Activated CD4-positive, alpha-beta T cell treated with anti-CD3 and anti-CD28 coated beads, Interleukin-2, amount 10 ng/mL, durations not matched to agents 24 days and 14 days (primary cell): ENCODE measurements around the gene SLC4A11. TPM values are rescaled to one million over a fixed set of nuclear protein-coding genes. Genes with fewer than 3 reads are reported as not detected.
A peak's percentile ranks its signal among the peaks of the same experiment; 100 is the strongest.
"Not testable (repeated sequence)": the region's sequence is repeated elsewhere in the genome, so short reads cannot be mapped to it uniquely, and the experiment has no call there.

Experiments used
- DNase-seq: peaks from one replicate; pipeline ENCODE4 v3.0.0; 2022
- H3K27ac Mint-ChIP-seq: one replicate; pipeline ENCODE4 v1.8.0; 2022; ENCODE audit warnings: mild to moderate bottlenecking, mixed read lengths
- H3K27me3 Mint-ChIP-seq: one replicate; pipeline ENCODE4 v1.8.0; 2022; ENCODE audit warnings: mixed read lengths
- H3K36me3 Mint-ChIP-seq: one replicate; pipeline ENCODE4 v1.8.0; 2022; ENCODE audit warnings: low read depth, mild to moderate bottlenecking, mixed read lengths
- H3K4me1 Mint-ChIP-seq: one replicate; pipeline ENCODE4 v1.8.0; 2021; ENCODE audit warnings: mixed read lengths
- H3K4me3 Mint-ChIP-seq: one replicate; pipeline ENCODE4 v1.8.0; 2022; ENCODE audit warnings: mild to moderate bottlenecking, moderate library complexity, mixed read lengths
- H3K9me3 Mint-ChIP-seq: one replicate; pipeline ENCODE4 v1.8.0; 2021; ENCODE audit warnings: mixed read lengths
- intact Hi-C: fragments of 100-400 bp; cut with micrococcal nuclease; formaldehyde crosslinking; loops from one replicate; pipeline ENCODE4 v1.15.1; 2023
- total RNA-seq: library from RNA; stranded (reverse); gene quantifications from 2 replicates; pipeline ENCODE4 v1.2.3, GENCODE V29; 2022

The SLC4A11 gene
- total RNA-seq, 1 donor from 2014 or later, result 2.4 TPM

DNA sequence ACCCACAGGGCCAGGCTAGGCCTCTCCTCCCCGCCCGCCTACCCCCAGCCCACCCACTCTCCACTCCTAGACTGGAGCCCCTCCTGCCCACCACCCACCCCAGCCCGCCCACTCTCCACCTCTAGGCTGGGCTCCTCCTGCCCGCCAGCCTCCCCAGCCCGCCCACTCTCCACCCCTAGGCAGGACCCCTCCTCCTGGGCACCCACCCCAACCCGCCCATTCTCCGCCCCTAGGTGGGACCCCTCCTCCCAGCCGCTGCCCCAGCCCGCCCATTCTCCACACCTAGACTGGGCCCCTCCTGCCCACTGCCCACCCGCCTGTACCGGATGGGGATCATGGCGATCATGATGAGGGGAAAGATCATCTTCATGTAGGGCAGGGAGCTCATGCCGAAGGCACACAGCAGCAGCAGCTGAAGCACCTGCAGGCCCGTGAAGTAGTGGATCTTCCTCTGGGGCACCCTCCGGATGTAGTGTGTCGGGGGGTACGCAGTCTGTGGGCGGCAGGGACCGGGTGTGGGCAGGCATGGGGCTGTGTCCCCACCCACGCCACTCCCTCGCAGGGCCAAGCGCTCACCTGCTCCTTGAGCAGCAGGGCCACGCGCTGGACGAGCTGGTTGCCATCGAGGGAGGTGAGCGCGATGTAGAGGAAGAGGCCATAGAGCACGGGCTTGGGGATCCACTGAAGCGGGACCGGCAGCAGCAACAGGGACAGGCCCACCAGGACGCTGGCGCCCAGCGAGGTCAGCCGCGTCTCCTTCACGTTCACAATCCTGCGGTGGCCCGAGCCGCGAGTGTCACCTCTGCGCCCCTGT is 10.8 kb downstream of the SLC4A11 start:
- peaks cover 6% of the 10 kb centered on the region for H3K36me3 Mint-ChIP-seq

GRCh38 chr20:3227506-3227905 is 11.5 kb downstream of the SLC4A11 start:
- DNase-seq, result no peak
- peaks cover 6% of the 10 kb centered on the region for H3K36me3 Mint-ChIP-seq
- peaks cover 7% of the 10 kb centered on the region for H3K4me1 Mint-ChIP-seq
- H3K9me3 Mint-ChIP-seq, result no peaks in the 10 kb centered on the region
- H3K27me3 Mint-ChIP-seq, result no peaks in the 10 kb centered on the region
- intact Hi-C loops, result no loop called here
- H3K4me3 Mint-ChIP-seq, result no peak overlapping the region
- H3K27ac Mint-ChIP-seq, result no peak overlapping the region

More for the DNA sequence above, 10.8 kb downstream of the SLC4A11 start:
- H3K27me3 Mint-ChIP-seq, result no peaks in the 10 kb centered on the region
- no peak for DNase-seq
- H3K4me1 Mint-ChIP-seq, result peaks cover 2% of the 10 kb centered on the region
- H3K27ac Mint-ChIP-seq, result no peak overlapping the region
- no peak overlapping the region for H3K4me3 Mint-ChIP-seq
- H3K9me3 Mint-ChIP-seq, result no peaks in the 10 kb centered on the region
- intact Hi-C loops, result no loop called here

DNA sequence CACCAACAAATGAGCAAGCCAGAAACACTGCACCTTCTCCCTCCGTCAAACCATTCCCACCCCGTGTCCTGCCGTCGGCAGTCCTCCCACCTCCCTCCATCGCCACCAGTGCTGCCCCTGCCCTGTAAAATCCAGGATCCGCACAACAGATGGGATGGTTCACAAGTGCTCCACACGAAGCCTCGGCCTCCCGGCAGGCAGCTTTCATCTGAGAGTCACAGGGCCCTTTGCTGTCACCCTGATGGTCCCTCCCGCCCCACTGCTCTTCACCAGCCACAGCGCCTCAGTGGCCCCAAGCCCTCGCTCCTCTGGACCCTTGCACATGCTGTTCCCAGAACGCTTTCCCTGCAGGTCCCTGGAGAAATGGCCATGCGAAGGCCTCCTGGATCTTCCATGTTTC is 12.1 kb downstream of the SLC4A11 start:
- H3K4me1 Mint-ChIP-seq, result peaks cover 7% of the 10 kb centered on the region
- no peak for DNase-seq
- intact Hi-C loops, result no loop called here
- no peak overlapping the region for H3K27ac Mint-ChIP-seq
- H3K27me3 Mint-ChIP-seq, result no peaks in the 10 kb centered on the region
- H3K36me3 Mint-ChIP-seq, result peaks cover 6% of the 10 kb centered on the region
- H3K9me3 Mint-ChIP-seq, result no peaks in the 10 kb centered on the region
- no peak overlapping the region for H3K4me3 Mint-ChIP-seq

DNA sequence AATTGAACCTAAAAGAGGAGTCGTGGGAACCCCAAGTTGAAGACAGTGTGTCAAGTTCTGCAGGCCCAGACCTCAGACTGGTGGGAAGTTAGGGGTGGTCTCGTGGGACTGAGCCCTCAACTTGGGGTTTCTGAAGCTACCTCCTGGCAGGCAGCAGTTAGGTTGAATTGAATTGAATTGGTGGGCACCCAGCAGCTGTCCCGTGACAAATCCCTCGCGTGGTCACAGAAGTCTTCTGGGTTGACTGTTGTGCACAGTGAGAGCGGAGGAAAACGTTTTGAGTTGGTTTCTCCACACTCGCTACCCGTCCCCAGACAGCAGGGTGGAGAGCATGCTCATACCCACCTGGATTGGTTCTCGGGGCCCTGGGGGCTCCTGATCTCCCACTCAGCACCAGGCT is 12.9 kb downstream of the SLC4A11 start:
- H3K4me3 Mint-ChIP-seq, result no peak overlapping the region
- no peak for DNase-seq
- no peak overlapping the region for H3K27ac Mint-ChIP-seq
- H3K27me3 Mint-ChIP-seq, result no peaks in the 10 kb centered on the region
- H3K36me3 Mint-ChIP-seq, result peaks cover 13% of the 10 kb centered on the region
- no peaks in the 10 kb centered on the region for H3K9me3 Mint-ChIP-seq
- intact Hi-C loops, result no loop called here
- H3K4me1 Mint-ChIP-seq, result peaks cover 7% of the 10 kb centered on the region

- Mint-ChIP-seq H3K27ac (no peak overlapping the region), H3K4me1 (peaks cover 7% of the 10 kb centered on the region), H3K36me3 (peaks cover 22% of the 10 kb centered on the region), H3K9me3 (no peaks in the 10 kb centered on the region), H3K4me3 (no peak overlapping the region), H3K27me3 (no peaks in the 10 kb centered on the region)
- intact Hi-C loops, result no loop called here
- no peak for DNase-seq
Observed at GRCh38 chr20:3224681-3225421, 14.1 kb downstream of the SLC4A11 start.

DNA sequence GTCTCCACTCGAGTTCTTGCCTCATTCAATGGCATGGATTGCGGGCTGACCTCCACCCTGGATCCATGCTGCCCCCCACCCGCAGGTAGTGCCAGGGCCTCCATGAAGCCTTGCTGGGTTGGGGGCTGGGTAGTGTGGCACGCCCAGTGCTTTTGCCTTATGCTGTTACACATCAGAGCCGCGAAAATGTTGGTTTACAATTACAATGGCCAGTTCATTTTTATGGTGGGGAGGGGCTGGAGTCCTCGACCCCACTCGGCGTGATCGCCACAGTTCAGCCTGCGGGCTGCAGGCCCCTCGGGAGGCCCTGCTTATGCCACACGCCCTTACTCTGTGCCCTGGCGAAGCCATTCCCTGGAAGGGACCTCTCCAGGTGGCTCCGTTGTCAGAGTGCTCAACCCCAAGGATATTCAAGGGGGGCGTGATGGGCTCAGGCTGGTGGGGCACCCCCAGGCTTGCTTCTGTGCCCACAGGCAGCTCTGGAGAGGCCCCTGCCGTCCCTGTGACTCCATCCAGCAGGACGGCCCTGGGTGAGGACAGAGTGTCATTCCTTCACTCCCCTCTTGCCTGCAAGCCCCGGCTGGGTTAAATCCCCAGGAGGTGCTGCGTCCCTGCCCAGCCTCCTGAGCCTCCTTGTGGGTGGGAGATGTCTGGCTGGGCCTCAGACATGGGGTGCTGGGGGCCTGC is 14.9 kb downstream of the SLC4A11 start:
- no peak for DNase-seq
- Mint-ChIP-seq H3K4me3 (no peak overlapping the region), H3K9me3 (no peaks in the 10 kb centered on the region), H3K27me3 (no peaks in the 10 kb centered on the region), H3K36me3 (peaks cover 22% of the 10 kb centered on the region), H3K27ac (no peak overlapping the region), H3K4me1 (peaks cover 7% of the 10 kb centered on the region)
- intact Hi-C loops, result no loop called here

- Mint-ChIP-seq H3K36me3 (peaks cover 23% of the 10 kb centered on the region), H3K27me3 (no peaks in the 10 kb centered on the region), H3K9me3 (no peaks in the 10 kb centered on the region), H3K4me1 (peaks cover 7% of the 10 kb centered on the region), H3K27ac (no peak overlapping the region), H3K4me3 (no peak overlapping the region)
- DNase-seq, result no peak
- intact Hi-C loops, result no loop called here
Observed at GRCh38 chr20:3223651-3223993, 15.4 kb downstream of the SLC4A11 start.

- peak; percentile 75 for DNase-seq
- intact Hi-C loops, result no loop called here
Observed at GRCh38 chr20:3222635-3223600, 16.1 kb downstream of the SLC4A11 start.

GRCh38 chr20:3221398-3222226 is 17.4 kb downstream of the SLC4A11 start:
- Mint-ChIP-seq H3K27ac (no peak overlapping the region), H3K9me3 (no peaks in the 10 kb centered on the region), H3K27me3 (no peaks in the 10 kb centered on the region), H3K4me1 (peaks cover 7% of the 10 kb centered on the region), H3K36me3 (peaks cover 27% of the 10 kb centered on the region), H3K4me3 (no peak overlapping the region)
- intact Hi-C loops, result no loop called here
- no peak for DNase-seq

More at GRCh38 chr20:3222635-3223600, 16.1 kb downstream of the SLC4A11 start:
- Mint-ChIP-seq H3K27me3 (no peaks in the 10 kb centered on the region), H3K9me3 (no peaks in the 10 kb centered on the region), H3K27ac (peak overlapping the region; percentile 19), H3K4me3 (no peak overlapping the region), H3K36me3 (peaks cover 26% of the 10 kb centered on the region), H3K4me1 (peaks cover 7% of the 10 kb centered on the region)

DNA sequence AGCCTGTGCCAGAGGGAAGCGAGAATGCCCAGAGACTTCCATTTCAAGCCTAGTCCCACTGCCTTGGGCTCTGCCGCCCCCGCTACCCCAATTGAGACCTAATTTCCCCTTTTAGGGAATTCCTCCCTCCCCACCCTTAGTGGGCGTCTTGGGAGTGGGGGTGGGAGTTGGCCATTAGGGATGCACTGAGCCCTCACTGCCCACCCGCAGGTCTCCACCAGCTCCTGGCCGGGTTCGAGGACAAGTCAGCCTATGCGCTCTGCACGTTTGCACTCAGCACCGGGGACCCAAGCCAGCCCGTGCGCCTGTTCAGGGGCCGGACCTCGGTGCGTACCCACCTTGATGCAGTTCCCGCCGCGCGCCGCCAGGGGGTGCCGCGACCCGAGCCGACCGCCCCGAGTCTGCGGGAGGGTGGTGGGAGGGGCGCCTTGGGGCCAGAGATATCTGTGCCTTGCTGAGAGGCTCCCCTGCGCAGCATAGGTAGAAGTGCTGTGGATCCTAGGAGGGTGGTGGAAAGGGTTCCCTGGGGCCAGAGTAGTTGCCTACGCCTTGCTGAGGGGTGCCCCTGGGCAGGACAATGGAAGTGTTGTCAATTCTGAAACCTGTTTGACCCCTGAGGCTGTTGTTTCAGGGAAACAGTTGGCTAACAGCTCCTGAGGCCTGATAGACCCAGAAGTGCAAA is 20.5 kb downstream of the SLC4A11 start:
- Mint-ChIP-seq H3K36me3 (peaks cover 41% of the 10 kb centered on the region), H3K4me3 (no peak overlapping the region), H3K27ac (no peak overlapping the region), H3K9me3 (no peaks in the 10 kb centered on the region), H3K4me1 (peaks cover 5% of the 10 kb centered on the region), H3K27me3 (no peaks in the 10 kb centered on the region)
- DNase-seq, result peak; percentile 93
- intact Hi-C loops, result loop anchor here (1.0 to 2.0 kb wide), 3 partner anchors 58 to 98 kb away; no protein-coding TSS in a partner anchor

GRCh38 chr20:3215359-3215917 is 23.6 kb downstream of the SLC4A11 start:
- H3K4me3 Mint-ChIP-seq, H3K4me1 Mint-ChIP-seq, H3K27ac Mint-ChIP-seq, DNase-seq, intact Hi-C loops, H3K27me3 Mint-ChIP-seq, H3K9me3 Mint-ChIP-seq: not testable (repeated sequence)
- peaks cover 34% of the 10 kb centered on the region for H3K36me3 Mint-ChIP-seq

DNA sequence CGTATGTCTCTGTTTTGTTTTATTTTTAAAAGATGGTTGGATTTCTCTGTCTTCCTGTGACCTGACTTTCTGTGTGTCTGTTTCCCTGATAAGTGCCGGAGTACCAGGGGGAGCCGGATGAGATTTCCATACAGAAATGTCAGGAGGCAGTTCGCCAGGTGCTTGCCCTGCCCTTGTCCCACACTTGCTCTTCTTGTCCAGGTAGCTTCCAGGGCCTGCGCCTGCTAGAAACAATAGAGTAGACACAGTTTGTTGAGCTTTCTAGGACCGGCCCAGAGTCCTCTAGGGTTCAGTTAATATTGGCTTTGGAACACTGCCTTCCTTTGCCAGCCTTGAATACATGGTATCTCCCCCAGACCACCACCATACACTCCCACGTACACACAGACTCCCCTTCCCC is 25.8 kb downstream of the SLC4A11 start:
- H3K27me3 Mint-ChIP-seq, result no peaks in the 10 kb centered on the region
- H3K4me3 Mint-ChIP-seq, result no peak overlapping the region
- H3K9me3 Mint-ChIP-seq, result no peaks in the 10 kb centered on the region
- peaks cover 30% of the 10 kb centered on the region for H3K36me3 Mint-ChIP-seq
- H3K27ac Mint-ChIP-seq, result no peak overlapping the region
- intact Hi-C loops, result no loop called here
- no peak for DNase-seq
- H3K4me1 Mint-ChIP-seq, result peaks cover 9% of the 10 kb centered on the region
